H9 (cell line): ENCODE data around the gene KLK7. TPM values are rescaled to one million over a fixed set of nuclear protein-coding genes. Genes with fewer than 3 reads are reported as not detected.

ENCODE experiments used
- DNase-seq: peaks from one replicate; pipeline ENCODE4 v3.0.0-alpha.2; 2017
- H2AFZ ChIP-seq: one replicate; pipeline ENCODE4 v1.6.1; 2013; ENCODE audit warnings: mild to moderate bottlenecking, low read length, control low read depth, moderate library complexity
- H2AK5ac ChIP-seq: 2 replicates; pipeline ENCODE4 v1.6.1; 2013; ENCODE audit warnings: low read length, control low read depth, mixed read lengths; ENCODE audit not compliant: insufficient read length
- H2BK120ac ChIP-seq: one replicate; pipeline ENCODE4 v1.6.1; 2013; ENCODE audit warnings: low read depth, mild to moderate bottlenecking, low read length, control low read depth, inconsistent platforms; ENCODE audit not compliant: poor library complexity, severe bottlenecking
- H2BK12ac ChIP-seq: 2 replicates; pipeline ENCODE4 v1.6.1; 2013; ENCODE audit warnings: low read length, control low read depth, mixed read lengths, low read depth; ENCODE audit not compliant: insufficient read length
- H2BK15ac ChIP-seq: 2 replicates; pipeline ENCODE4 v1.6.1; 2013; ENCODE audit warnings: low read depth, low read length, control low read depth
- H2BK20ac ChIP-seq: one replicate; pipeline ENCODE4 v1.6.1; 2013; ENCODE audit warnings: low read depth, mild to moderate bottlenecking, low read length, control low read depth, inconsistent platforms; ENCODE audit not compliant: poor library complexity, severe bottlenecking
- H2BK5ac ChIP-seq: 2 replicates; pipeline ENCODE4 v1.6.1; 2013; ENCODE audit warnings: low read length, control low read depth, mixed read lengths; ENCODE audit not compliant: insufficient read length
- H3K14ac ChIP-seq: 2 replicates; pipeline ENCODE4 v1.6.1; 2013; ENCODE audit warnings: low read length, control low read depth; ENCODE audit not compliant: insufficient read depth
- H3K18ac ChIP-seq: 2 replicates; pipeline ENCODE4 v1.6.1; 2013; ENCODE audit warnings: low read depth, mild to moderate bottlenecking, mixed read lengths, low read length, control low read depth; ENCODE audit not compliant: insufficient read length
- H3K23ac ChIP-seq: 2 replicates; pipeline ENCODE4 v1.6.1; 2013; ENCODE audit warnings: low read length, control low read depth, mixed read lengths, low read depth; ENCODE audit not compliant: insufficient read length
- H3K23me2 ChIP-seq: 2 replicates; pipeline ENCODE4 v1.6.1; 2013; ENCODE audit warnings: low read depth, mild to moderate bottlenecking, mixed read lengths, low read length, control low read depth; ENCODE audit not compliant: insufficient read length, poor library complexity, severe bottlenecking
- H3K27ac ChIP-seq: 2 replicates; pipeline ENCODE4 v1.5.1; 2013; ENCODE audit warnings: low read length, control low read depth, mixed read lengths, low read depth; ENCODE audit not compliant: insufficient read length
- H3K27me3 ChIP-seq: 2 replicates; pipeline ENCODE4 v1.6.1; 2013; ENCODE audit warnings: low read length, control low read depth, inconsistent platforms; ENCODE audit not compliant: insufficient read depth
- H3K4ac ChIP-seq: 2 replicates; pipeline ENCODE4 v1.6.1; 2013; ENCODE audit warnings: low read depth, mild to moderate bottlenecking, control low read depth, inconsistent platforms, low read length, moderate library complexity
- H3K4me1 ChIP-seq: 2 replicates; pipeline ENCODE4 v1.6.1; 2013; ENCODE audit warnings: low read length, control low read depth, inconsistent platforms; ENCODE audit not compliant: insufficient read depth
- H3K4me2 ChIP-seq: 2 replicates; pipeline ENCODE4 v1.6.1; 2013; ENCODE audit warnings: low read length, control low read depth, mixed read lengths; ENCODE audit not compliant: insufficient read length, insufficient read depth
- H3K56ac ChIP-seq: 2 replicates; pipeline ENCODE4 v1.6.1; 2013; ENCODE audit warnings: low read depth, mild to moderate bottlenecking, mixed read lengths, low read length, control low read depth; ENCODE audit not compliant: insufficient read length
- H3K79me1 ChIP-seq: 2 replicates; pipeline ENCODE4 v1.6.1; 2013; ENCODE audit warnings: low read depth, mild to moderate bottlenecking, moderate library complexity, low read length, control low read depth, inconsistent platforms; ENCODE audit not compliant: insufficient read depth, poor library complexity, severe bottlenecking
- H3K79me2 ChIP-seq: 2 replicates; pipeline ENCODE4 v1.6.1; 2013; ENCODE audit warnings: low read length, control low read depth, inconsistent platforms; ENCODE audit not compliant: insufficient read depth
- H3K9ac ChIP-seq: 2 replicates; pipeline ENCODE4 v1.6.1; 2013; ENCODE audit warnings: low read length, control low read depth, mixed read lengths; ENCODE audit not compliant: insufficient read length; ENCODE audit errors: extremely low read depth
- H3K9me3 ChIP-seq: one replicate; pipeline ENCODE4 v1.6.1; 2013; ENCODE audit warnings: low read depth, low read length, inconsistent platforms; ENCODE audit not compliant: control insufficient read depth
- H3T11ph ChIP-seq: one replicate; pipeline ENCODE4 v1.6.1; 2013; ENCODE audit warnings: mild to moderate bottlenecking, low read length, control low read depth, inconsistent platforms
- H4K20me1 ChIP-seq: one replicate; pipeline ENCODE4 v1.6.1; 2013; ENCODE audit not compliant: control insufficient read depth, insufficient read length, insufficient read depth
- H4K5ac ChIP-seq: 2 replicates; pipeline ENCODE4 v1.6.1; 2013; ENCODE audit warnings: low read depth, mild to moderate bottlenecking, mixed read lengths, low read length, control low read depth; ENCODE audit not compliant: insufficient read length
- H4K8ac ChIP-seq: replicated peaks from 2 replicates; pipeline ENCODE4 v1.6.1; 2013; ENCODE audit warnings: low read length, control low read depth, mixed read lengths, low read depth; ENCODE audit not compliant: insufficient read length
- H4K91ac ChIP-seq: 2 replicates; pipeline ENCODE4 v1.6.1; 2013; ENCODE audit warnings: low read depth, mild to moderate bottlenecking, moderate library complexity, mixed read lengths, low read length, control low read depth; ENCODE audit not compliant: insufficient read length
- H3K27ac Mint-ChIP-seq, 3 experiments: 2 replicates in 2 of 3; 3 replicates in 1 of 3; pipeline ENCODE4 v1.8.0; 2020 to 2021; ENCODE audit warnings: mixed read lengths in 3 of 3, mild to moderate bottlenecking in 1 of 3, moderate library complexity in 1 of 3
- H3K27me3 Mint-ChIP-seq: 2 replicates; pipeline ENCODE4 v1.8.0; 2021; ENCODE audit warnings: low read depth, mild to moderate bottlenecking, moderate library complexity, mixed read lengths
- H3K36me3 Mint-ChIP-seq, 3 experiments: 2 replicates in 2 of 3; 3 replicates in 1 of 3; pipeline ENCODE4 v1.8.0; 2020 to 2021; ENCODE audit warnings: low read depth in 3 of 3, mixed read lengths in 3 of 3; ENCODE audit not compliant: insufficient read depth in 1 of 3
- H3K4me1 Mint-ChIP-seq, 2 experiments: 2 replicates each; pipeline ENCODE4 v1.8.0; 2020; ENCODE audit warnings: mixed read lengths in 2 of 2
- H3K4me3 Mint-ChIP-seq, 2 experiments: 2 replicates in 1 of 2; 3 replicates in 1 of 2; pipeline ENCODE4 v1.8.0; 2020 to 2021; ENCODE audit warnings: mild to moderate bottlenecking in 2 of 2, mixed read lengths in 2 of 2, moderate library complexity in 1 of 2
- H3K9me3 Mint-ChIP-seq, 2 experiments: 2 replicates in 1 of 2; 3 replicates in 1 of 2; pipeline ENCODE4 v1.8.0; 2020; ENCODE audit warnings: mild to moderate bottlenecking in 2 of 2, mixed read lengths in 2 of 2, moderate library complexity in 1 of 2
- CTCF ChIP-seq: fragments of 200-600 bp; sonication (generic); conservative IDR thresholded peaks from 3 replicates; pipeline ENCODE4 v1.8.0; 2021; ENCODE audit warnings: antibody characterized with exemption, mild to moderate bottlenecking
- WGBS: extraction: QIAGEN DNeasy Blood & Tissue Kit; methylation state at CpG from one replicate; pipeline ENCODE4 v1.1.7; 2013; ENCODE audit warnings: missing lambda C conversion rate, low lambda C conversion rate, mixed read lengths; ENCODE audit not compliant: insufficient read length; ENCODE audit errors: extremely low coverage; 5-methylcytosine and 5-hydroxymethylcytosine counted together
- total RNA-seq: library from RNA; stranded (reverse); gene quantifications from 2 replicates; pipeline ENCODE4 v1.2.1, GENCODE V29; 2021

KLK7 gene
- total RNA-seq, 1 experiment from 2014 or later = 0.52 TPM

DNA sequence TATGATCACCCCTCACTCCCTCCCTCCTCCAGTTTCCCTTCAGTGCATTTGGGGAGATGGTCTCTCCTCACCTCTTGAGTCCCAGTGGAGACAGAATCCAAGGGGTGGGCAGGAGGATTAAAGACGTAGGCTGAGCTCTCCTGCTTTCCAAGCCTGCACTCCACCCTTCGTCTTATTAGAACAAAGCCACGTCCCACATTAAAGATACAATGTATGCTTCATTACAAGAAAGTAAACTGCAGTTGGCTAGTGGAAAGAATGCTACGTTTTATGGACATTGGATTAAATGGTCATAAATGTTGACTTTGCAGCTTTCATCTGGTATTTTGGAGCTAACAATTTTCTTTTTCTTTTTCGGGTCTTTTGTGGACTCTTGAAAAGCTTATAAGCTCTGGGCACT lies 44.2 kb upstream of the KLK7 start:
- DNase-seq = no peak
- H3K4ac ChIP-seq = no peak overlapping the region

More for the DNA sequence above, 44.2 kb upstream of the KLK7 start:
- Histone ChIP-seq H3K56ac (no peak overlapping the region), H4K91ac (no peak overlapping the region), H3K18ac (no peak overlapping the region), H3K14ac (no peak overlapping the region), H2BK5ac (no peak overlapping the region), H2BK20ac (no peak overlapping the region), H3K4me2 (no peak overlapping the region), H3K9me3 (no peaks in the 10 kb centered on the region), H4K20me1 (no peaks in the 10 kb centered on the region), H3K23ac (no peak overlapping the region), H2BK15ac (no peak overlapping the region), H2AK5ac (no peak overlapping the region), H2BK120ac (no peak overlapping the region), H3K79me1 (no peaks in the 10 kb centered on the region), H2BK12ac (no peak overlapping the region), H3K27ac (no peak overlapping the region), H3T11ph (no peak overlapping the region), H2AFZ (no peak overlapping the region), H4K8ac (no peak overlapping the region), H3K9ac (no peak overlapping the region), H3K23me2 (no peaks in the 10 kb centered on the region), H3K79me2 (no peaks in the 10 kb centered on the region), H3K27me3 (no peaks in the 10 kb centered on the region), H3K4me1 (no peaks in the 10 kb centered on the region), H4K5ac (no peak overlapping the region)
- Mint-ChIP-seq H3K27me3 (peaks cover 4% of the 10 kb centered on the region), H3K9me3 (no peaks in the 10 kb centered on the region; a peak in 1 of 5 replicates), H3K4me3 (no peak overlapping the region), H3K4me1 (peaks cover 24 to 45% of the 10 kb centered on the region in 2 experiments), H3K27ac (no peak overlapping the region), H3K36me3 (no peaks in the 10 kb centered on the region)
- no peak for TF ChIP-seq CTCF
- no CpG with 5 or more reads among the region's 5 CpGs for WGBS
